HG02981 (cell line): Measurements from ENCODE around the gene BTG4.

ENCODE experiments used
- ATAC-seq: cut with Tn5 transposase; IDR thresholded peaks from one replicate; pipeline ENCODE4 v1.9.1; 2021; ENCODE audit warnings: mild to moderate bottlenecking, moderate library complexity; ENCODE audit not compliant: unreplicated experiment

The BTG4 gene

DNA sequence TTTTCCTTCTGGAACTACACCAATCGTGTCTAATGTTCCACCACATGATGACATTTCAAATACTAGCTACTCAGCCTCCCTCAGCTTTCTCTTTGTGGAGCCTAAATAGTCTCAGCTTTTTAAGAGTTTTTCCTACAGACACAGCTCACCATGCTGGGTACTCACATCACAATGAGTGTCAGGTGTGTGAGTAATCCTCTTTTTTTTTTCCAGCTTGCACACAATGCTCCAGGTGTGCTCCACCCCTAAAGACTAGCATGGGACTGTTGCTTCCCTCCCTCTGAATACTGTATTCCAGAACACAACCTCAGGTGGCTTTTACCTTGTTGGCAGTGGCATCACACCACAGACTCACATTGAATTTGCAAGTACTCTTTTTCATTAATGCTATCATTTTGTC, 11.7 kb downstream of the BTG4 start:
- ATAC-seq, result no peak

DNA sequence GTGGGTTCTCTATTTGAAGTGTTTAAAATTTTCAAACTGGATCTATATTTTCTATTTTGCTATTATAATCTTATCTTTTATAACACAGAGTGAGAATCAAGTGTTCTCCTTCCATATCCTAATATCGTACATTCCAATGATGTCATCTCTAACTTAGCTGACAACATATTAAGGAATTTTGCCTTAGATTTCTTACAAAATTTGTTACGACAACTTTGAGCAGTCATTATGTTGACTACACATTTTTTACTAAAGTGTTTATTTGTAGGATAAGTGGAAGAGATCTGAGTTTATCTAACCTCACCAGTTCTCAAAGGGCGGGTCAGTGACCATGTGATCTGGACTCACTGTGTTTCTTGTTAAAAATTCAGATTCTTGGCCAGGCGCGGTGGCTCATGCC, 12.7 kb downstream of the BTG4 start:
- no peak for ATAC-seq

DNA sequence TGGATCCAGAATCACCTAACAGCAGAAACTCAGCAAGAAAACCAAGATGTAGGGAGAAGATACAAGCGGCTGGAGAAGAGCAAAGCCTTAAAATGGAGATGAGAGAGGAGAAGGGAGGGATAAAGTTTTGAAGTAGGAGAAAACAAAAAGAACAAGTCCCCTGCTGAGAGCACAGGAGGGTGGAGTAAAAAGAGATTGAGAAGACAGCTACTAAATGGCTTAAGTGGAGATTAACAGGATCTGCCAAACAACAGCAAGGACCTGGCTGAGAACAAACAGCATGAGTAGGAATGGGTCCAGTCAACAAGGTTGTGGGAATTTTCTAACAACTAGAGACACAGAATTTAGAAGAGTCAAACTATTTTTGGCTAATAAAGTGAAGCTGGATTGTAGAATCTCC, 18.1 kb downstream of the BTG4 start:
- no peak for ATAC-seq

DNA sequence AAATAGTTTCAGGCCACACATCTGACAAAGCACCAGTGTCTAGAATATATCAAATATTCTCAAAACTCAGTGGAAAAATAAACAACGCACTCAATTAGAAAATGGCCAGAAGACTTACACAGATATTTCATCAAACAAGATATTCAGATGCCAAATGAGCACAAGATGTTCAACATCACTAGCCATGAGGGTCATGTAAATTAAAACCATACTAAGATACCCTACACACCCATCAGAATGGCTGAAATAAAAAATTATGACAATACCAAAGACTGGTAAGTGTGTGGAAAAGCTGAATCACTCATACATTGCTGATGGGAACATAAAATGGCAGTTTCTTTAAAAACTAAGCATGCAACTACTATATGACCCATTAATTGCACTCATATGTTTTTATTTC, 21.7 kb downstream of the BTG4 start:
- no peak for ATAC-seq

DNA sequence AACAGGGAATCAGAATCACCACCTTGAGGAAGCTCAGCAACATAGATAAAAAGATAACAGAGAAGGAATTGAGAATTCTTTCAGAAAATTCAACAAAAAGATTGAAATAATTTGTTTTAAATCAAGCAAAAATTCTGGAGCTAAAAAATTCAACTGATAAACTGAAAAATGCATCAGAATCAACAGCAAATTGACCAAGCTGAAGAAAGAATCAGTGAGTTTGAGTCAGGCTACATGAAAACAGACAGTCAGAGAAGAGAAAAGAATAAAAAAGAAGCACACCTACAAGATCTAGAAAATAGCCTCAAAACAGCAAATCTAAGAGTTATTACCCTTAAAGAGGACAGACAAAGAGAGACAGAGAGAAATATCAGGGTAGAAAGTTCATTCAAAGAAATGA, 28.8 kb downstream of the BTG4 start:
- no peak for ATAC-seq

DNA sequence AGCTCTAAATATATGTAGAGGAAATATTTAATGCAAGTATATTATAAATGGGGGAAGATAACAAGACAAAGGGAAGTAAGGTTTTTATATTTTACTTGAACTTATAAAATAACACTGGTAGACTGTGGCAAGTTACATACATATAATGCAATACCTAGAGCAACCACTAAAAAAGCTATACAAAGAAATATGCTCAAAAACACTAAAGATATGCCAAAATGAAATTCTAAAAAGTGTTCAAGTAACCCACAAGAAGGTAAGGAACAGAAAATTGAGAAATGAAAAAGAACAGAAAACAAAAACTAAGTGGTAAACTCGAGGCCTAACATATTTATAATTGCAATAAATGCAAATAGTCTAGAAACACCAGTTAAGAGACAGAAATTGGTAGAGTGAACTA, 32.5 kb downstream of the BTG4 start:
- no peak for ATAC-seq

DNA sequence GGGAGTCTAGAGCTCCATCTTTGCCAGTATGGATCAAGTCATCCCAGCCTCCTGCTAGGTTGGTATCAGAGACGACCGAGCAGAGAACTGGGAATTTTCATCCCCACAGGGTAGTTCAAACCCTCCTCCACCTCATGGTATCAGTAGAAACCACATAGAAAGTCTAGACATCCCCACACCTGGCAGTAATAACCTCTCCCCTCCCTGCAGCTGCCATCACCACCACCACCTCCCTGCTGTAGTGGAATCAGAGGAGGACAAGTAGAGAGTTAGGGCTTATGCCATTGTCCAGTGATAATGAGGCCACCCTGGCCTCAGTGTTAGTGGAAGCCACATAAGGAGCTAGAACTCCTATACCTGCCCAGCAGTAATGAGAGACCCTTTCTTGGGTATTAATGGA, 34.3 kb downstream of the BTG4 start:
- ATAC-seq, result no peak

DNA sequence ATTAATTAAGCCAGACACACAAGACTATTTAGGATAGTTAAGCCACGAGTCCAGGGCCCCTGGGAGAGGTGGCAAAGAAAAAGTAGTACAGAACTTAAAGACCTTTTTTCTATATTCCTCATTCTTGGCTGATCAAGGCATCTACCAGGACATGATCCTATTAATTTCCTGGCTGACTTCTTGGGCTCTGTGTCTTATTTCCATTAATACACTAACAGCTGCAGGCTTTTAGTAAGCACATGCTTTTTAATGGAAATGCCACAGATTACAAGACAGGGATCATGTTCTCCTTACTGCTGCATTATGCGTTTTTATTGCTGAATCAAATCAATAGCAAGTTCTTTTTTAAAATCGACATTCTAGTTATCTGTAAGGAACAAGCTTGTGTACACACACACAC, 35.2 kb downstream of the BTG4 start:
- no peak for ATAC-seq

DNA sequence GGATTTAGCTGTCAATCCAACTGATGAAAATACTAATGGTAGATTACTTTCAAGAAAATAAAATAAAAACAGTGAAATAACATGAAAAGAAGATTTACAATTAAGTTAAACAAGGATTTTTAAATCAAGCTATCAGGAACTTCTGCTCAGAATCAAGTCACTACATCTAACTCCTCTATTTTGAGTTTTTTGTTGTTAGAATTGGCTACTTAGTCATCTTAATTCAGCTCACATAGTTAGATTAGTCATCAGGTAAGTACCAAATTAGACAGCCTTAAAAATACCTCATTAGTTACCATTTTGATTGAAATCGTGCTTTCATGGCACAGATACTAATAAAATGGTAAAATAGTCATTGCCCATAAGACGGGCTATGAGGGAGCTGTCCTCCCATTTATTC, 35.8 kb downstream of the BTG4 start:
- no peak for ATAC-seq

DNA sequence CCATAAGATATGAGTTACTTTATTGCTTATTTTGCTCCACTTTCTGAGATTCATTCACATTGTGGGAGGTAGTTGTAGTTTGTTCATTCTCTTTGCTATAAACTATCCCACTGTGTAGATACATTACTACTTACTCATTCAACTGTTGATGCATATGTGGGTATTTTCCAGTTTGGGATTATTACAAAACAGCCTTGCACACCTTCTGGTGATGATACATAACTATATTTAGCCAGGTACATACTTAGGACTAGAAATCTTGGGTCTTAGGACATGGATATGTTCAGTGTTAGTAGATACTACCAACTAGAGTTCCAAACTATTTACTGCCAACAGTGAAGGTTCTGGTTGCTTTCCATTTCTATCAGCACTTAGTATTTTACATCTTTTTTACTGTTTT, 37.8 kb downstream of the BTG4 start:
- ATAC-seq, result no peak

DNA sequence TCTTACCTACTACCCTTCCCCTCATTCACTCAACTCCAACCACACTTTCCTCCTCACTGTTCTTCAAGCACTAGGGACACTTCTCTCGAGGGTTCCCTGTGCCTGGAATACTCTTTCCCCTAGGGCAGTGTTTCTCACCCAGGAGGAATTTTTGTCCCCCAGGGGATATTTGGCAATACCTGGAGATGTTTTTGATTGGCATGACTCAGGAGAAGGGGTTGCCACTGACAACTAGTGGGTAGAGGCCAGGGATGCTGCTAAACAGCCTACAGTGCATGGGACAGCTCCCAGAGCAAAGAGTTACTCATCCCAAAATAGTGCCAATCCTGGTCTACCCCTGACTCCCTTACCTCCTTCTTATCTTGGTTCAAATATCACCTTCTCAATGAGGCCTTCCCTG, 40.0 kb downstream of the BTG4 start:
- no peak for ATAC-seq

DNA sequence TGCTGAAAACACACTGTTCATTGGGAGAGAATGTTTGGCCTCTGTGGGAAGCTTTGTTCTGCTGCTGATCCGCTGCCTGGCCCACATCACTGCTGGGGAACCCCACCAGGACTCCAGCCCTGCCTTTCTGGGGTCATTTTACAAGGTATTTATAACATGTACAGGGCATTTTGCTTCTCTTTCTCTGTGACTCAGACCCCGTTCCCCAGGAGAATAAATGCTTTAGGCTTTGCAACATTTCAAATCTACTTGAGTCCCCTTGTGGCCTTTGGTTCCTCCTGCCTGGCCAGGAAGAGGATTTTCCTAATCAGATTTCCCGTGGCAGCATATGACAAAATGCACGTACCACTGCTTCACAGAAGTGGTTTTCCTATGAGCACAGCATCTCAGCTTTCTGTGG, 43.0 kb downstream of the BTG4 start:
- no peak for ATAC-seq

DNA sequence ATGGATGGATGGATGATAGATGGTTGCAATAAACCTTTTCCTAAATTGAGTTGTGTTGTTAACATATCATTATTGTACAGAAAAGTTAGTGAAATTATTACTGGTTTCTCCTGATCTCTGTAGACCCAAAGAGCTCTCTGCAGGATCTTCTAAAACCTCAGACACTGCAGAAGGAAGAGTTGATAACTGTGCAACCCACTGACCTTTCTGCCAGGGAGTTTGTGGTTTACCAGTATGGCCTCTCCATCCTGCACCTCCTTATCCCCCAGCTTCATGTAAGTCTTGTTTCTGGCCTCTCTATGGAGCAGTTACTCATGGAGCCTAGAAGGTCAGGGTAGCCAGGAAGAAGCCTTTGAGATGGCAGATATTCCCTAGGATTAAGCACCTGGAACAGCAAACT, 45.6 kb downstream of the BTG4 start:
- no peak for ATAC-seq

DNA sequence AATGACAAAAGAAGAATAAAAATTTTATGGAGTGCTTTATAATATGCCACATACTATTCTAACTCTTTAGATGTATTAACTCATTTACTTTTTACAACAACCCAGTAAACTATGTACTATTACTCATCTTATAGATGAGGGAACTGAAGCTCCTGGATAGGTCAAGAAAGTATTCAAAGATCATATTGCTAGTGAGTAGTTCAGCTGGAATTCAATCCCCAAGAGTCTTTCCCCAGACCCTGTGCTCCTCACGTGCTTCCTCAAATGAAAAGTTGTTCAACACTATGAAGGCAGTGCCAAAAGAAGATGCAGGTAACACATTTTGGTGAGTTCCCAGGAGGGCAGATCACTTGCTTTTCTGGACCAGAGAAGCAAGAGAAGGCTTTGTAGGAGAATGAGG, 46.8 kb downstream of the BTG4 start:
- ATAC-seq, result no peak

DNA sequence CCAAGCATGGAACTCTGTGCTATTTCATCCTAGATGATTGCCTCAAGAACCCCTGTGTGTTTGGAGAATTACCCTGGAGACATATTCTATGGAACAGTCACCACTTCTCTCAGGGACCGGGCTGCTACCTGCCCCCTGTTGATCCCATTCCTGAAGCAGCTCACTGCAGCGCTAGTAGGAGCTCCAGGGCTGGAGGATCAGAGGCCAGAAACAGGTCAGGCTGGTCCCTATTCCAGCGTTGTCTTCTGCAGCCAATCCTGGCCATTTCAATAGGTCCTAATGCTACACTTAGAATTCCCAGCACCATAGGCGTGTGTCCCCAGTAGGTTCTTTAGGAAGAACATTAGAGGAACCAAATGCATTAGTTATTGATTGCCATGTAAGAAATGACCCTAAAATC, 48.9 kb downstream of the BTG4 start:
- ATAC-seq, result no peak

DNA sequence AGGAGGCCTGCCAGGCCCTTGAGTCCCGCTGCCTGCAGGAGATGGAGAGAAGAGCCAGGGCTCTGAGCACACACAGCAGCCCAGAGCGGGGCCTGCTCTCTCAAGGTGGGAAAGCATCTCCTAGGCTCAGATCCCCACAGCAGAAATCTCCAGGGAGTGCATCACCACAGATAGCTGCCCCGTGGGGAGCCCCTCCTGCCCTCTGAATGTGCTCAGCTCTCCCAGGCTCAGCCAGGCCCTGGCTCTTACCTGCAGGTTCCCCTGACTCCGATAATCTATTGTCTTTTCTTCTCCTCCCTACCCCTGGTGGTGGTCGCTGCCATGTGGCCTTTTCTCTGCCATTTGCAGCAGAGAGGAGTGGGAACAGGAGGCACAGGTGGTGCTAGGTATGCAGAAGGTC, 49.9 kb downstream of the BTG4 start:
- ATAC-seq, result no peak

DNA sequence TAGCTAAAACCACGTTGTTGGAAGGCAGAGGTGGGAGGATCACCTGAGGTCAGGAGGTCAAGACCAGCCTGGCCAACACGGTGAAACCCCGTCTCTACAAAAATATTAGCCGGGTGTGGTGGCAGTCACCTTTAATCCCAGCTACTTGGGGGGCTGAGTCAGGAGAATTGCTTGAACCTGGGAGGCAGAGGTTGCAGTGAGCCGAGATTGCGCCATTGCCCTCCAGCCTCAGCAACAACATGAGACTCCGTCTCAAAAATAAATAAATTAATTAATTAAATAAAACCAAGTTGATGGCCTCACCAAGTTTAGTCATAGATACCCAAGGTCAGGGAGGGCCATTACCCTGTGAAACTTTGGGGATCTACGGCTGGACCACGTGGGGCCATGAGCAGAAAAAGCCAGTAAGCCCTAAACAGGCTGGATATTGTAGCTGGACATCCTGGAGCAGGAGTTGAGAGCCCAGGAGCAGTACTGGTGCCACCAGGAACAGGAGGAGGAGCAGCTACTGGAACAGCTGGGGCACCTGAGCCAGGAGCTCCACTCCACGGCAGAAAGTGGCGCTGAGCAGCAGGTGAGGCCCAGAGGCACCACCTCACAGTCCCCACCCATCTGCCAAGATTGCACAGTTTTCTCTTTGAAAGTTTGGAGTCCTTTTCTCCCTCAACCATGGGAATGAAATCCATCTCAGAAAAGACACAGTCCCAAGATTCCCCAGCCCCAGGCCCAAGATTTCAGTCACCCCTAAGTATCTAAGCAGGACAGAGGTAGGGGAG, 50.5 kb downstream of the BTG4 start:
- ATAC-seq, result no peak

DNA sequence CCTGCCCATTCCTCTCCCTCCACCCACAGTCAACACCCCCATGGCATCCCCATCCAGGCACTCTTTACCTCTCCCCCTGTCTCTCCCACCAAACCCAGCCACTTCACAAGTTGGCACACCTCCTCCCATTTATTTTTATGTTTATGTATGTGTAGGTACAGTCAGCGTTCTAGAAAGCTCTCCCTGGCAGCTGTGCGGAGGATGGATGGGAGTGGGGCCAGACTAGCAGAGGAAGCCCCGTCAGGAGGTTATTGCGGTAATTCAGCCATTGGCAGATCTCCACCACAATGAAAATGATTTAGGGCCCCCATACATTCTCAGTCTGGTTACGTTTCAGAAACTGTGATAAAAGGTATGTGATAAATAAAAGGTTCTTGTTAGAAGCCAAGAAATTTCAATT, 51.3 kb downstream of the BTG4 start:
- no peak for ATAC-seq

DNA sequence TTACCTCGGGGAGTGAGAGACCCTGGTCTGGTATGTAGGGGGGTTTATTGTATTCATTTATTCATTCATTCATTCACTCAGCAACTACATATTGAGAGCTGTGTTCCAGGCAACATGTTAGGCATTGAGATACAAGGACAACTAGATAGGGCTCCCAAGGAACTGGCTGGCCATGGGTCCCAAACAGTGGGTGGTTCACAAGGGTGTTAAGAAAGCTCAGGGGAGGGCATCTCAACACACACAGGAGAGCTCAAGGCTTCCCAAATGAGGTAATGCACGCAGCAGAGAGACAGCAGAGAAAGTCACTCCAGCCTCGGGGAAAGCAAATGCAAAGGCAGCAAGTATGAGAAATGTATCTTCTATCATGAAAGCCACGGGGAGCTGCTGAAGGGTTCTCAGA, 51.8 kb downstream of the BTG4 start:
- ATAC-seq, result no peak

DNA sequence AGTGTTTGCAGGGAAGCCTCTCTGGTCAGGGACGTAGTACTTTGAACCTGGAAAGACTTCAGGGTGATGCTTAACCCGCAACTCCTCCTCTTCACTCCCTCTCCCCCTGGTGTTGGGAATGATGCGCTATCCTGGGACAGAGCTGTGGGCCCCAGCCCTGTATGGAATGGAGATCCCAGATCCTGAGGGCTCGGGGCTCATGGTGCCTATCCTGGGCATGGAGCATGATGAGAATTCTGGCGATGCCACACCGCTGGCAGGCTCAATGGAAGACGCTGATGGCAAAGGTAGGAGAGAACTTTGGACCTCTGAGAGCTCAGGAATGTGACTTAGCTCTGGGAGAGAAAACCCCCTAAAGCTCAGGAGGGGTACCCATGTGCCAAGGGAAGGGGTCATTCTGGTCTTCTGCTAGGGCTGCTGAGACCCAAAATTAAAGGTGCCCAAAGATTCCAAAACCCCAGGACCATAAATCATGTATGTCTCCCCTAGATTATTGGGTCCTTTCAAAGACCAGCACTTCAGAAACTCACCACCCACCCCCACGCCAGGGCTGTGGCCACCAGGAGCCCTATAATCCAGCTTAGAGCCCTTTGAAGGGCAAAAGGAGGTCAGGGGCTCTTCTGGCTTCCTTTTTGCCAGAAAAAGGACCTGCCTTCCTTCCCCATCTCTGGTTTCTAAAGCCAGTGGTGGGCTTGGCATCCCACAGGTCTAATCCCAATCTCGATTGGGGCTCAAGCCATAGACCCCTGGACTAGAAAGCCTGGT, 52.5 kb downstream of the BTG4 start:
- ATAC-seq, result no peak

DNA sequence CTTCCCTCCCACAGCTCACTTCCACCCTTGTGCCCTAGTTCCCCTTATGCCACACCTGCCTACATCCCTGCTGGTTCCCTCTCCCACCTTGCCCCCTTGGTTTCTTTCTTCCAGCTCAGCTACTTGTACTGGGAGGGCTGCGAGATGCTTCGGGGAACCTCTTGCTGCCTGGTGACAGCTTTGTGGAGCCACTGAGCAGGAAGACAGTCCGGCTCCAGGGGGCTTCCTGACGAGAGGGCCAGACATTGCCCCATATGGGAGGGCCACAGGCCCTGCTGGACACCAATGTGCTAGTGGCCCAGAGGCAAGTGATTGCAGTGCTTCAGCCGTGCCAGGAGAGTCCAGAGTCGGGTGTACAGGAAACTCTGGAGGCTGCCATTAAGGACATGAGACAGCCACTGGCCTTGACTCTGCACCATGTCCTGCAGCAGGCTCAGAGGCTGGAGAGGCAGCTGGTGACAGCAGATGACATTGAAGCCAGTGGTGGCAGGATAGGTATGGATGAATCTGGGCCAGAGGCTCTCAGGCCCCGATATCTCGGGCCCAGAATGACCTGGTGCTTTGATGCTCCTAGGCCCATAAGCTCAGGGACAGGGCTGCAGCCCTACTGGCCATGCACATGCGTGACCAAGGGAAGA, 54.3 kb downstream of the BTG4 start:
- ATAC-seq, result no peak
